ENCODE results near the gene EMP3. TPM values are rescaled to one million over a fixed set of nuclear protein-coding genes. Genes with fewer than 3 reads are reported as not detected.

EMP3 gene
- total and polyA plus RNA-seq, 9 of the 15 experiments (the other 6 are each of a cell fraction or from before 2014, with no cell fraction given), result 123 to 386 (median 296) TPM

GRCh38 chr19:48325265-48325910 lies at the start of gene EMP3 (continued):
- TF ChIP-seq ZBTB11 (CRISPR knock-in tag; IDR thresholded peaks at IDR 0.05) (no peak), HDAC8 (tag; IDR thresholded peaks at IDR 0.05) (no peak), PRDM10 (IDR thresholded peaks at IDR 0.05; ENCODE audit: partially characterized antibody) (peak; percentile 88), E4F1 (CRISPR knock-in tag; IDR thresholded peaks at IDR 0.05; ENCODE audit: borderline replicate concordance) (no peak), TOE1 (IDR thresholded peaks at IDR 0.05; ENCODE audit: borderline replicate concordance) (peak; percentile 68), TOE1 (CRISPR knock-in tag; IDR thresholded peaks at IDR 0.05; ENCODE audit: borderline replicate concordance, low read depth) (no peak), TRIM24 (IDR thresholded peaks at IDR 0.05) (peak in 1 of 2 experiments; percentile 50; a peak in 2 of 4 replicates), MTA1 (IDR thresholded peaks at IDR 0.05; ENCODE audit: borderline replicate concordance) (peak; percentile 88), SREBF2 (CRISPR knock-in tag; IDR thresholded peaks at IDR 0.05) (no peak), RAD21 (CRISPR knock-in tag; conservative IDR thresholded peaks at IDR 0.05 in 1 of 2, IDR thresholded peaks at IDR 0.05 in 1 of 2) (no peak), RB1 (IDR thresholded peaks at IDR 0.05; ENCODE audit: low read depth) (0 out of 2 replicates have a peak, but pooled peaks have one; percentile 7), SAFB2 (IDR thresholded peaks at IDR 0.05; ENCODE audit: borderline replicate concordance, low read depth, low read length, severe bottlenecking) (no peak), C11orf30 (IDR thresholded peaks at IDR 0.05; ENCODE audit: low read depth) (no peak; the same call in 1 of the 2 replicates), POLR2H (tag; IDR thresholded peaks at IDR 0.05; ENCODE audit: low read depth) (peak; percentile 78), TBP (optimal IDR thresholded peaks at IDR 0.05; ENCODE audit: low read depth, low read length) (no peak)

Data from K562 (cell line).